Upper lobe of left lung (tissue), 4 donors: ENCODE data around the gene DDX24.

Experiments
- CTCF ChIP-seq, 6 experiments: fragments of 450-650 bp in 4 of 6; fragments of 200-600 bp in 2 of 6; sonication (generic) in 2 of 6; IDR thresholded peaks; one replicate each; pipeline ENCODE4 v1.5.1; 2016 to 2019; ENCODE audit warnings: antibody characterized with exemption in 6 of 6
- EP300 ChIP-seq, 4 donors: sonication (generic); formaldehyde crosslinking; IDR thresholded peaks; one replicate each; pipeline ENCODE4 v1.5.1; 2017; ENCODE audit warnings: antibody characterized with exemption in 4 of 4, control low read depth in 2 of 4
- POLR2A ChIP-seq, 4 donors: fragments of 450-650 bp; IDR thresholded peaks; one replicate each; pipeline ENCODE4 v1.5.1; 2016 to 2017; ENCODE audit warnings: antibody characterized with exemption in 4 of 4, mild to moderate bottlenecking in 2 of 4
- POLR2AphosphoS5 ChIP-seq, 2 donors: sonication (generic); formaldehyde crosslinking; IDR thresholded peaks; one replicate each; pipeline ENCODE4 v1.5.1; 2017; ENCODE audit warnings: antibody characterized with exemption in 2 of 2

- no peak for TF ChIP-seq POLR2A (IDR thresholded peaks at IDR 0.05)
- no peak for TF ChIP-seq CTCF (IDR thresholded peaks at IDR 0.05)
- TF ChIP-seq EP300 (IDR thresholded peaks at IDR 0.05): no peak
- TF ChIP-seq POLR2AphosphoS5 (IDR thresholded peaks at IDR 0.05): no peak
These were observed 7.5 kb upstream of the DDX24 start for GRCh38 chr14:94088516-94088915.
